ENCODE data around the gene CMTM3.

CMTM3 gene
- long read RNA-seq, partial matches to known transcripts: 1 of 9 reads
- long read RNA-seq, other reads (novel, unspliced or antisense): 4 of 9 reads

GRCh38 chr16:66604376-66605176 is at the start of gene CMTM3:
TSS of gene CMTM3 (plus strand) at chr16:66604704. CDS start at chr16:66604806, 102 bp downstream.
- Histone ChIP-seq H3K27ac (replicated peaks) (peak within 1 kb of the TSS; percentile 88), H3K4me3 (replicated peaks; ENCODE audit: insufficient read depth, low read length) (peak within 1 kb of the TSS; percentile 84), H3K27me3 (ENCODE audit: insufficient read depth, poor library complexity, severe bottlenecking) (no peaks in the 10 kb centered on the region)
- peak in 1 of 2 experiments; percentile 65 for DNase-seq (ENCODE audit: low read depth in 1 of 2, low spot score in 1 of 2)
- peak; percentile 49 for TF ChIP-seq GABPA (IDR thresholded peaks at IDR 0.05; ENCODE audit: low read depth)
- peak; percentile 10 for TF ChIP-seq REST (IDR thresholded peaks at IDR 0.05; ENCODE audit: insufficient replicate concordance, low read depth)
- no peak; the same call in 1 of the 2 replicates for TF ChIP-seq POLR2AphosphoS5 (IDR thresholded peaks at IDR 0.05; ENCODE audit: low read depth)

GRCh38 chr16:66560107-66560506 is 44.4 kb upstream of the CMTM3 start:
- Histone ChIP-seq H3K4me3 (replicated peaks; ENCODE audit: insufficient read depth, low read length) (no peak overlapping the region), H3K27ac (replicated peaks) (no peak overlapping the region), H3K27me3 (ENCODE audit: insufficient read depth, poor library complexity, severe bottlenecking) (no peaks in the 10 kb centered on the region)

GRCh38 chr16:66561381-66562080 is 43.0 kb upstream of the CMTM3 start:
- no peak for TF ChIP-seq POLR2AphosphoS5 (IDR thresholded peaks at IDR 0.05; ENCODE audit: low read depth)
- no peak for TF ChIP-seq SPI1 (IDR thresholded peaks at IDR 0.05; ENCODE audit: borderline replicate concordance, low read depth)
- no peak for TF ChIP-seq REST (IDR thresholded peaks at IDR 0.05; ENCODE audit: insufficient replicate concordance, low read depth)
- TF ChIP-seq GABPA (IDR thresholded peaks at IDR 0.05; ENCODE audit: low read depth): no peak
- TF ChIP-seq CTCF (IDR thresholded peaks at IDR 0.05; ENCODE audit: insufficient read depth, low read length): no peak
- no peak overlapping the region for H3K27ac ChIP-seq (replicated peaks)

More at GRCh38 chr16:66560107-66560506, 44.4 kb upstream of the CMTM3 start:
- no peak for DNase-seq (ENCODE audit: low read depth in 1 of 2, low spot score in 1 of 2)
- no peak for TF ChIP-seq POLR2AphosphoS5 (IDR thresholded peaks at IDR 0.05; ENCODE audit: low read depth)

GRCh38 chr16:66562409-66562808 is 42.1 kb upstream of the CMTM3 start:
- Histone ChIP-seq H3K4me3 (replicated peaks; ENCODE audit: insufficient read depth, low read length) (no peak overlapping the region), H3K27ac (replicated peaks) (peak overlapping the region; percentile 51), H3K27me3 (ENCODE audit: insufficient read depth, poor library complexity, severe bottlenecking) (no peaks in the 10 kb centered on the region)
- no peak for DNase-seq (ENCODE audit: low read depth in 1 of 2, low spot score in 1 of 2)
- TF ChIP-seq POLR2AphosphoS5 (IDR thresholded peaks at IDR 0.05; ENCODE audit: low read depth) (no peak), SPI1 (IDR thresholded peaks at IDR 0.05; ENCODE audit: borderline replicate concordance, low read depth) (no peak), REST (IDR thresholded peaks at IDR 0.05; ENCODE audit: insufficient replicate concordance, low read depth) (no peak), CTCF (IDR thresholded peaks at IDR 0.05; ENCODE audit: insufficient read depth, low read length) (no peak), GABPA (IDR thresholded peaks at IDR 0.05; ENCODE audit: low read depth) (no peak)

More at GRCh38 chr16:66561381-66562080, 43.0 kb upstream of the CMTM3 start:
- no peak overlapping the region for H3K4me3 ChIP-seq (replicated peaks; ENCODE audit: insufficient read depth, low read length)
- H3K27me3 ChIP-seq (ENCODE audit: insufficient read depth, poor library complexity, severe bottlenecking): no peaks in the 10 kb centered on the region
- DNase-seq (ENCODE audit: low read depth in 1 of 2, low spot score in 1 of 2): no peak

Data from HL-60 (cell line).